ENCODE data around the gene CKB. TPM values are rescaled to one million over a fixed set of nuclear protein-coding genes. Genes with fewer than 3 reads are reported as not detected.

Gene CKB
- total and polyA plus RNA-seq, 9 of the 15 experiments (the other 6 are each of a cell fraction or from before 2014, with no cell fraction given) = 23.9 to 692 (median 132) TPM

- TF ChIP-seq JUN (IDR thresholded peaks at IDR 0.05; ENCODE audit: borderline replicate concordance, low read depth, low read length) (no peak), JUN (CRISPR knock-in tag; IDR thresholded peaks at IDR 0.05; ENCODE audit: borderline replicate concordance) (no peak), NR1H2 (CRISPR knock-in tag; IDR thresholded peaks at IDR 0.05) (no peak)
Measured at GRCh38 chr14:103533137-103533998, 10.7 kb upstream of the CKB start (continued).

- Histone ChIP-seq H3K27me3 (ENCODE audit: control insufficient read depth in 2 of 2, insufficient read depth in 2 of 2, low read length in 2 of 2) (no peaks in the 10 kb centered on the region), H3K9ac (ENCODE audit: insufficient read depth in 1 of 2, low read depth in 2 of 2, low read length in 2 of 2) (peak overlapping the region in 1 of 2 experiments; percentile 58; a peak in 1 of 4 replicates), H2AFZ (ENCODE audit: low read depth, low read length) (no peak overlapping the region), H3K9me3 (replicated peaks; ENCODE audit: control insufficient read depth, insufficient read depth, low read depth, low read length) (no peaks in the 10 kb centered on the region), H3K9me1 (ENCODE audit: control insufficient read depth, insufficient read depth, low read length) (peaks cover 6% of the 10 kb centered on the region), H3K27ac (ENCODE audit: extremely low read depth, low read depth, low read length) (no peak overlapping the region), H3K4me3 (no peak overlapping the region), H3K4me2 (ENCODE audit: insufficient read depth, low read length) (no peak overlapping the region), H3K4me1 (replicated peaks in 1 of 2; ENCODE audit: control insufficient read depth in 2 of 2, insufficient read depth in 2 of 2, low read length in 2 of 2) (peaks cover 9 to 82% of the 10 kb centered on the region in 2 experiments; a peak in 4 of 5 replicates), H4K20me1 (replicated peaks; ENCODE audit: control insufficient read depth, insufficient read depth, low read length) (no peaks in the 10 kb centered on the region; the same call in 1 of the 2 replicates), H3K79me2 (ENCODE audit: control insufficient read depth, insufficient read depth, low read length) (peaks cover 32% of the 10 kb centered on the region), H3K36me3 (ENCODE audit: control insufficient read depth, insufficient read depth, low read length) (peaks cover 51% of the 10 kb centered on the region; the same call in 2 of the 3 replicates)
- in situ Hi-C loops (cut with MboI) (loop anchor here (10.0 kb wide), 1 partner anchor 448 kb away; the partner anchor contains the start of gene LBHD2), intact Hi-C loops (cut with micrococcal nuclease) (no loop called here)
- FAIRE-seq = no peak
- no TSS peak for BruUV-seq (replicated peaks)
- ChIA-PET POLR2A (interaction anchor here (0.6 to 1.0 kb wide), 2 partner anchors 10 to 13 kb away, joined by 3 to 4 read pairs; no protein-coding TSS in a partner anchor), CTCF (ENCODE audit: low intra/inter-chr PET ratio) (no interaction called here)
- 100% methylated on average over 1 of the region's 32 CpGs for whole genome bisulfite sequencing (ENCODE audit: insufficient coverage, low coverage, missing lambda C conversion rate)
- DNase-seq (ENCODE audit: extremely low read depth in 1 of 4, low spot score in 3 of 4) = no peak
- TF ChIP-seq RNF219 (CRISPR knock-in tag; IDR thresholded peaks at IDR 0.05) (no peak), POLR2G (IDR thresholded peaks at IDR 0.05; ENCODE audit: low read depth, low read length) (peak; percentile 20; the same call in 1 of the 2 replicates)
- no peak for ATAC-seq
Measured at GRCh38 chr14:103532216-103533136, 9.8 kb upstream of the CKB start.
